ENCODE measurements around the gene SLC5A9. TPM values are rescaled to one million over a fixed set of nuclear protein-coding genes. Genes with fewer than 3 reads are reported as not detected.

The SLC5A9 gene
- total and polyA plus RNA-seq, 10 of the 15 experiments (the other 5 are each of a cell fraction or from before 2014, with no cell fraction given) = 0.03 TPM; not detected in 9

GRCh38 chr1:48207536-48208075 lies 14.9 kb upstream of the SLC5A9 start:
- WGBS (ENCODE audit: insufficient coverage, insufficient replicate concordance, low lambda C conversion rate, missing lambda C conversion rate) = 4% methylated on average over 3 of the region's 3 CpGs
- ChIA-PET POLR2A (no interaction called here), SMC1A (ENCODE audit: uncharacterized antibody, unreplicated experiment) (no interaction called here), RAD21 (ENCODE audit: unreplicated experiment) (no interaction called here), CTCF (no interaction called here)
- Histone ChIP-seq H3K4me3 (no peak overlapping the region), H3K4me1 (ENCODE audit: control insufficient read depth, insufficient read depth, low read length) (no peaks in the 10 kb centered on the region), H3K36me3 (ENCODE audit: control insufficient read depth in 2 of 2, insufficient read depth in 2 of 2, low read length in 1 of 2) (no peaks in the 10 kb centered on the region), H3K79me2 (ENCODE audit: control insufficient read depth, insufficient read depth, low read length) (no peaks in the 10 kb centered on the region), H3K9me3 (replicated peaks; ENCODE audit: control insufficient read depth, insufficient read depth, low read length) (no peaks in the 10 kb centered on the region), H2AFZ (ENCODE audit: control insufficient read depth, low read depth, low read length) (no peak overlapping the region), H3K4me2 (ENCODE audit: control insufficient read depth, insufficient read depth) (no peak overlapping the region), H3K27ac (ENCODE audit: control insufficient read depth, insufficient read depth) (no peak overlapping the region), H3K27me3 (replicated peaks in 1 of 2; ENCODE audit: control insufficient read depth in 2 of 2, insufficient read depth in 2 of 2, low read length in 1 of 2) (no peaks in the 10 kb centered on the region), H4K20me1 (ENCODE audit: control insufficient read depth, insufficient read depth) (no peaks in the 10 kb centered on the region), H3K9ac (ENCODE audit: control insufficient read depth, insufficient read depth, low read length) (no peak overlapping the region)
- intact Hi-C loops (cut with micrococcal nuclease; ENCODE audit: unreplicated experiment) (no loop called here), in situ Hi-C loops (cut with MboI) (no loop called here)
- no peak for DNase-seq (ENCODE audit: low read depth, low spot score)
- no TSS peak for BruUV-seq (replicated peaks)
- TF ChIP-seq RELA (IDR thresholded peaks at IDR 0.05; ENCODE audit: borderline replicate concordance, partially characterized antibody) (no peak), ZBTB33 (IDR thresholded peaks at IDR 0.05) (no peak), NRF1 (conservative IDR thresholded peaks at IDR 0.05; ENCODE audit: low read depth, low read length) (no peak), MEF2A (IDR thresholded peaks at IDR 0.05; ENCODE audit: insufficient read depth, low read depth, low read length) (no peak), PRDM15 (CRISPR knock-in tag; IDR thresholded peaks at IDR 0.05) (no peak), ATF3 (IDR thresholded peaks at IDR 0.05; ENCODE audit: borderline replicate concordance, extremely low read depth, low read depth, low read length) (no peak), SMAD1 (IDR thresholded peaks at IDR 0.05; ENCODE audit: low read depth, partially characterized antibody) (no peak), CTCF (IDR thresholded peaks at IDR 0.05 in 2 of 3, conservative IDR thresholded peaks at IDR 0.05 in 1 of 3; ENCODE audit: control insufficient read depth in 2 of 3, extremely low read depth in 1 of 3, insufficient read depth in 1 of 3, low read depth in 3 of 3, low read length in 3 of 3) (no peak), TCF3 (IDR thresholded peaks at IDR 0.05; ENCODE audit: borderline replicate concordance, insufficient read depth, low read depth, low read length) (no peak)
- no peak for FAIRE-seq
- ATAC-seq = no peak
